Measurements from ENCODE around the gene KANK2. TPM values are rescaled to one million over a fixed set of nuclear protein-coding genes. Genes with fewer than 3 reads are reported as not detected.

KANK2 gene
- total RNA-seq, 4 donors from 2014 or later, result 42.5 to 75.5 (median 65.1) TPM

- peaks cover 89% of the 10 kb centered on the region for H3K36me3 ChIP-seq
- H3K27me3 ChIP-seq, result no peaks in the 10 kb centered on the region
- WGBS, result 84% methylated on average over 15 of the region's 15 CpGs
- TF ChIP-seq CTCF (IDR thresholded peaks at IDR 0.05) (no peak), POLR2A (IDR thresholded peaks at IDR 0.05) (no peak), POLR2AphosphoS5 (IDR thresholded peaks at IDR 0.05) (no peak), EP300 (IDR thresholded peaks at IDR 0.05) (no peak)
- H3K4me1 ChIP-seq, result no peaks in the 10 kb centered on the region
- H3K27ac ChIP-seq, result no peak overlapping the region
- DNase-seq (ENCODE audit: low spot score in 2 of 2), result no peak
- no peak overlapping the region for H3K4me3 ChIP-seq
- no peaks in the 10 kb centered on the region for H3K9me3 ChIP-seq
Measured at GRCh38 chr19:11237321-11237720, 40.0 kb upstream of the KANK2 start.

GRCh38 chr19:11236324-11237301, 39.3 kb upstream of the KANK2 start:
- H3K27ac ChIP-seq, result no peak overlapping the region
- no peaks in the 10 kb centered on the region for H3K4me1 ChIP-seq
- 94% methylated on average over 16 of the region's 31 CpGs for WGBS
- DNase-seq (ENCODE audit: low spot score in 2 of 2), result no peak
- TF ChIP-seq EP300 (IDR thresholded peaks at IDR 0.05), result no peak
- TF ChIP-seq POLR2AphosphoS5 (IDR thresholded peaks at IDR 0.05), result no peak
- no peak for TF ChIP-seq CTCF (IDR thresholded peaks at IDR 0.05)
- TF ChIP-seq POLR2A (IDR thresholded peaks at IDR 0.05), result no peak
- no peak overlapping the region for H3K4me3 ChIP-seq
- no peaks in the 10 kb centered on the region for H3K27me3 ChIP-seq
- peaks cover 89% of the 10 kb centered on the region for H3K36me3 ChIP-seq
- H3K9me3 ChIP-seq, result no peaks in the 10 kb centered on the region

- DNase-seq (ENCODE audit: low spot score in 2 of 2), result no peak
- H3K27me3 ChIP-seq, result no peaks in the 10 kb centered on the region
- peaks cover 83% of the 10 kb centered on the region for H3K36me3 ChIP-seq
- no peak for TF ChIP-seq POLR2A (IDR thresholded peaks at IDR 0.05)
- TF ChIP-seq CTCF (IDR thresholded peaks at IDR 0.05), result no peak
- no peak for TF ChIP-seq EP300 (IDR thresholded peaks at IDR 0.05)
- 78% methylated on average over 5 of the region's 5 CpGs for WGBS
- no peaks in the 10 kb centered on the region for H3K9me3 ChIP-seq
- no peak overlapping the region for H3K4me3 ChIP-seq
- H3K4me1 ChIP-seq, result no peaks in the 10 kb centered on the region
- H3K27ac ChIP-seq, result no peak overlapping the region
Measured at GRCh38 chr19:11234486-11235075, 37.2 kb upstream of the KANK2 start.

GRCh38 chr19:11233073-11233472, 35.7 kb upstream of the KANK2 start:
- WGBS, result 78% methylated on average over 5 of the region's 15 CpGs
- no peak overlapping the region for H3K4me3 ChIP-seq

More at GRCh38 chr19:11233073-11233472, 35.7 kb upstream of the KANK2 start:
- Histone ChIP-seq H3K36me3 (peaks cover 68% of the 10 kb centered on the region), H3K4me1 (no peaks in the 10 kb centered on the region), H3K9me3 (no peaks in the 10 kb centered on the region), H3K27ac (no peak overlapping the region), H3K27me3 (no peaks in the 10 kb centered on the region)
- DNase-seq (ENCODE audit: low spot score in 2 of 2), result no peak
- TF ChIP-seq CTCF (IDR thresholded peaks at IDR 0.05) (no peak), POLR2AphosphoS5 (IDR thresholded peaks at IDR 0.05) (no peak), EP300 (IDR thresholded peaks at IDR 0.05) (no peak), POLR2A (IDR thresholded peaks at IDR 0.05) (no peak)

All from suprapubic skin (tissue), 4 donors.